HepG2 (cell line): ENCODE results near the gene VGLL4. TPM values are rescaled to one million over a fixed set of nuclear protein-coding genes. Genes with fewer than 3 reads are reported as not detected.

ENCODE experiments used
- ATAC-seq: fragments of 200-7000 bp; cut with Tn5 transposase; 3 replicates; pipeline ENCODE4 v1.9.1; 2020; ENCODE audit warnings: mild to moderate bottlenecking, moderate library complexity
- BruUV-seq: library from RNA; stranded (reverse); fragments of 400-500 nt; replicated peaks from 2 replicates; lab custom pipeline; 2021; lab: Mats Ljungman, UMichigan
- CTCF ChIA-PET: fragments of 300-600 bp; formaldehyde crosslinking; extraction: SDS; loops from one replicate; lab custom pipeline; 2021; ENCODE audit warnings: low total read pairs, inconsistent platforms, low intra/inter-chr PET ratio; lab: Yijun Ruan, JAX
- POLR2A ChIA-PET: fragments of 350-600 bp; sonication (Branson Sonifier 250); formaldehyde crosslinking; loops from one replicate; lab custom pipeline; 2020; ENCODE audit warnings: antibody characterized with exemption, inconsistent platforms; lab: Yijun Ruan, JAX
- DNase-seq: peaks from one replicate; pipeline ENCODE4 v3.0.0-alpha.2; 2015; ENCODE audit warnings: low spot score
- FAIRE-seq: peaks from 3 replicates; lab custom pipeline; 2011; peaks lifted over from hg19 to GRCh38; lab: Jason Lieb, UNC
- H2AFZ ChIP-seq: one replicate; pipeline ENCODE4 v1.6.1; 2011; ENCODE audit warnings: low read length, inconsistent platforms
- H3K27ac ChIP-seq: fragments of 300-600 bp; 3 replicates; pipeline ENCODE4 v1.8.0; 2011; ENCODE audit warnings: mixed run types, mild to moderate bottlenecking, mixed read lengths, low read length, inconsistent platforms; ENCODE audit not compliant: insufficient read depth; ENCODE audit errors: extremely low read length
- H3K27me3 ChIP-seq, 2 experiments: fragments of 200-600 bp in 1 of 2; 2 replicates in 1 of 2; 3 replicates in 1 of 2; pipeline versions ENCODE4 v1.6.0 to v1.8.0; 2011; ENCODE audit warnings: low read length in 2 of 2, mild to moderate bottlenecking in 2 of 2, moderate library complexity in 2 of 2, inconsistent platforms in 1 of 2; ENCODE audit not compliant: insufficient read depth in 2 of 2, control insufficient read depth in 1 of 2
- H3K36me3 ChIP-seq, 2 experiments: fragments of 200-600 bp in 1 of 2; replicated peaks in 1 of 2; 2 replicates in 1 of 2; 3 replicates in 1 of 2; pipeline versions ENCODE4 v1.5.1 to v1.8.0; 2011; ENCODE audit warnings: low read length in 2 of 2, inconsistent platforms in 1 of 2; ENCODE audit not compliant: insufficient read depth in 2 of 2, control insufficient read depth in 1 of 2
- H3K4me1 ChIP-seq: 2 replicates; pipeline ENCODE4 v1.5.1; 2012; ENCODE audit warnings: low read length, inconsistent platforms; ENCODE audit not compliant: insufficient read depth
- H3K4me2 ChIP-seq: 2 replicates; pipeline ENCODE4 v1.6.0; 2011; ENCODE audit warnings: low read depth, low read length, inconsistent platforms
- H3K4me3 ChIP-seq, 3 experiments: fragments of 200-600 bp in 1 of 3; sonication (generic), shearing (Covaris generic) in 1 of 3; replicated peaks in 1 of 3; 2 replicates each; pipeline ENCODE4 v1.5.1; 2011 to 2016; ENCODE audit warnings: low read length in 3 of 3, inconsistent platforms in 2 of 3, low read depth in 2 of 3, mild to moderate bottlenecking in 2 of 3, control low read depth in 1 of 3, mixed read lengths in 1 of 3; ENCODE audit not compliant: insufficient read depth in 1 of 3
- H3K79me2 ChIP-seq: one replicate; pipeline ENCODE4 v1.6.1; 2011; ENCODE audit warnings: low read length, inconsistent platforms; ENCODE audit not compliant: insufficient read depth
- H3K9ac ChIP-seq: 2 replicates; pipeline ENCODE4 v1.6.0; 2011; ENCODE audit warnings: mild to moderate bottlenecking, low read depth, low read length, inconsistent platforms; ENCODE audit not compliant: insufficient read depth
- H3K9me3 ChIP-seq: 2 replicates; pipeline ENCODE4 v1.5.1; 2012; ENCODE audit warnings: mild to moderate bottlenecking, low read length
- H4K20me1 ChIP-seq: 2 replicates; pipeline ENCODE4 v1.6.0; 2011; ENCODE audit warnings: inconsistent platforms, mild to moderate bottlenecking, low read length, moderate library complexity; ENCODE audit not compliant: insufficient read depth
- ARNT2 ChIP-seq: sonication (generic); formaldehyde crosslinking; IDR thresholded peaks from 2 replicates; pipeline ENCODE4 v1.8.0; 2022; ENCODE audit warnings: mild to moderate bottlenecking, low read depth, missing genetic modification reagents, moderate library complexity
- CCAR2 ChIP-seq: fragments of 200-400 bp; formaldehyde crosslinking; optimal IDR thresholded peaks from 2 replicates; pipeline ENCODE3; 2018; ENCODE audit warnings: low read depth, mild to moderate bottlenecking, low read length, moderate library complexity
- CSRNP2 ChIP-seq: sonication (generic); formaldehyde crosslinking; conservative IDR thresholded peaks from 2 replicates; pipeline ENCODE4 v1.8.0; 2022; ENCODE audit warnings: low read depth, missing genetic modification reagents
- FOXC1 ChIP-seq: sonication (generic); formaldehyde crosslinking; IDR thresholded peaks from 2 replicates; pipeline ENCODE4 v1.8.0; 2022; ENCODE audit warnings: mild to moderate bottlenecking, missing genetic modification reagents, borderline replicate concordance
- IRF2 ChIP-seq: IDR thresholded peaks from 2 replicates; pipeline ENCODE4 v1.6.1; 2018; ENCODE audit warnings: missing genetic modification reagents, missing compliant biosample characterization
- KDM1A ChIP-seq: IDR thresholded peaks from 2 replicates; pipeline ENCODE4 v1.6.1; 2016; ENCODE audit warnings: missing compliant biosample characterization
- MAFF ChIP-seq: IDR thresholded peaks from 2 replicates; pipeline ENCODE4 v1.6.1; 2011; ENCODE audit warnings: low read depth, low read length, improper control_type of control experiment
- MYPOP ChIP-seq: sonication (generic); formaldehyde crosslinking; IDR thresholded peaks from 2 replicates; pipeline ENCODE4 v1.8.1; 2023; ENCODE audit warnings: mild to moderate bottlenecking, moderate library complexity, missing genetic modification reagents
- NFKBIZ ChIP-seq: IDR thresholded peaks from 2 replicates; pipeline ENCODE4 v1.6.1; 2018; ENCODE audit warnings: missing genetic modification reagents, missing compliant biosample characterization
- PAX8 ChIP-seq: sonication (generic); formaldehyde crosslinking; IDR thresholded peaks from 2 replicates; pipeline ENCODE4 v1.8.0; 2022; ENCODE audit warnings: mild to moderate bottlenecking, missing genetic modification reagents, borderline replicate concordance
- PPARG ChIP-seq: conservative IDR thresholded peaks from 2 replicates; pipeline ENCODE4 v1.6.1; 2016; ENCODE audit warnings: missing biosample characterization, missing genetic modification reagents
- SAP130 ChIP-seq: IDR thresholded peaks from 2 replicates; pipeline ENCODE4 v1.6.1; 2016; ENCODE audit warnings: low read depth
- SOX6 ChIP-seq, 2 experiments: fragments of 450-650 bp in 1 of 2; sonication (generic) in 1 of 2; formaldehyde crosslinking in 1 of 2; IDR thresholded peaks; 2 replicates each; pipeline versions ENCODE4 v1.4.0 to v1.6.1; 2017 to 2020; ENCODE audit warnings: antibody characterized with exemption in 1 of 2, mild to moderate bottlenecking in 1 of 2, missing genetic modification reagents in 1 of 2
- SSRP1 ChIP-seq: IDR thresholded peaks from 2 replicates; pipeline ENCODE4 v1.6.1; 2016; ENCODE audit warnings: control low read depth
- ZNF562 ChIP-seq: sonication (generic); formaldehyde crosslinking; IDR thresholded peaks from 2 replicates; pipeline ENCODE4 v1.8.0; 2022; ENCODE audit warnings: missing genetic modification reagents, borderline replicate concordance
- ZNF570 ChIP-seq: sonication (generic); formaldehyde crosslinking; IDR thresholded peaks from 2 replicates; pipeline ENCODE4 v1.4.0; 2020; ENCODE audit warnings: mild to moderate bottlenecking, missing genetic modification reagents, borderline replicate concordance
- ZNF792 ChIP-seq: IDR thresholded peaks from 2 replicates; pipeline ENCODE4 v1.6.1; 2016
- WGBS: methylation state at CpG from one replicate; pipeline ENCODE4 v1.1.6; 2017; ENCODE audit warnings: low lambda C conversion rate; 5-methylcytosine and 5-hydroxymethylcytosine counted together
- in situ Hi-C: cut with HindIII; loops from 2 replicates; pipeline ENCODE4 v1.10.0; 2017; ENCODE audit warnings: low pct_unique_long_range_greater_than_20kb; ENCODE audit not compliant: extremely low pct_ligation_motif_present
- intact Hi-C: fragments of 100-400 bp; cut with micrococcal nuclease; formaldehyde crosslinking; loops from one replicate; pipeline ENCODE4 v1.10.0; 2022; ENCODE audit not compliant: unreplicated experiment
- polyA plus RNA-seq, 8 experiments: library from polyadenylated mRNA; depleted of rRNA in 3 of 8; stranded (reverse) in 7 of 8; unstranded in 1 of 8; fragments of >200 nt; fragmentation: Illumina TruSeq in 4 of 8; extraction: Trizol in 4 of 8; gene quantifications; 2 replicates each; pipeline versions ENCODE4 v1.2.1 to v1.2.3, GENCODE V29; 2011 to 2016; ENCODE audit warnings: low read depth in 4 of 8, missing spikeins in 1 of 8, mixed read lengths in 1 of 8; ENCODE audit not compliant: insufficient read depth in 1 of 8
- total RNA-seq, 5 experiments: library from RNA; depleted of rRNA; stranded (reverse); fragments of >200 nt; fragmentation: Illumina TruSeq; extraction: Trizol; gene quantifications; 2 replicates each; pipeline ENCODE4 v1.2.3, GENCODE V29; 2016; ENCODE audit warnings: low read depth in 1 of 5

VGLL4 gene
- total and polyA plus RNA-seq, 2 of the 13 experiments (the other 11 are each of a cell fraction or from before 2014, with no cell fraction given), result 23.2 to 39.0 TPM

- no peak for TF ChIP-seq PPARG
- TF ChIP-seq NFKBIZ (CRISPR knock-in tag), result no peak
- no peak for TF ChIP-seq SSRP1
- TF ChIP-seq, all 625 proteins: peak for 0
Observed at GRCh38 chr3:11679964-11680363, 36.2 kb upstream of the VGLL4 start (continued).

GRCh38 chr3:11672363-11672762, 28.6 kb upstream of the VGLL4 start:
- no peak for DNase-seq
- no peaks in the 10 kb centered on the region for H3K79me2 ChIP-seq
- H3K4me3 ChIP-seq, result no peak overlapping the region
- no TSS peak for BruUV-seq
- H3K9ac ChIP-seq, result no peak overlapping the region
- CTCF ChIA-PET, result no interaction called here
- no peak for TF ChIP-seq CCAR2
- TF ChIP-seq KDM1A (CRISPR knock-in tag), result no peak
- no peak for TF ChIP-seq SAP130 (CRISPR knock-in tag)
- no peak for TF ChIP-seq ARNT2
- no peak for TF ChIP-seq ZNF570 (CRISPR knock-in tag)
- TF ChIP-seq MYPOP, result no peak
- TF ChIP-seq ZNF792 (CRISPR knock-in tag), result no peak
- no peak for TF ChIP-seq PAX8 (CRISPR knock-in tag)
- TF ChIP-seq SOX6 (IDR thresholded peaks at IDR 0.05), result no peak
- TF ChIP-seq SOX6 (CRISPR knock-in tag; IDR thresholded peaks at IDR 0.05), result no peak
- TF ChIP-seq IRF2 (CRISPR knock-in tag), result no peak
- TF ChIP-seq MAFF, result no peak
- no peak for TF ChIP-seq CSRNP2 (CRISPR knock-in tag)
- TF ChIP-seq FOXC1 (CRISPR knock-in tag), result no peak
- TF ChIP-seq ZNF562 (CRISPR knock-in tag), result no peak
- TF ChIP-seq, all 625 proteins: peak for 0
- H3K4me1 ChIP-seq, result peaks cover 13% of the 10 kb centered on the region; the same call in 1 of the 2 replicates
- H3K27ac ChIP-seq, result no peak overlapping the region
- H2AFZ ChIP-seq, result no peak overlapping the region
- no peak overlapping the region for H3K4me2 ChIP-seq
- no peaks in the 10 kb centered on the region for H4K20me1 ChIP-seq
- H3K36me3 ChIP-seq, result no peaks in the 10 kb centered on the region
- ATAC-seq (no peak), FAIRE-seq (no peak)
- POLR2A ChIA-PET, result no interaction called here
- H3K27me3 ChIP-seq, result no peaks in the 10 kb centered on the region
- 99% methylated on average over 3 of the region's 3 CpGs for WGBS
- intact Hi-C loops, result no loop called here
- H3K9me3 ChIP-seq, result no peaks in the 10 kb centered on the region
- in situ Hi-C loops, result no loop called here
